ENCODE measurements around the gene LILRA5.
"Not testable (repeated sequence)": the region's sequence is repeated elsewhere in the genome, so short reads cannot be mapped to it uniquely, and the experiment has no call there.

The LILRA5 gene

DNA sequence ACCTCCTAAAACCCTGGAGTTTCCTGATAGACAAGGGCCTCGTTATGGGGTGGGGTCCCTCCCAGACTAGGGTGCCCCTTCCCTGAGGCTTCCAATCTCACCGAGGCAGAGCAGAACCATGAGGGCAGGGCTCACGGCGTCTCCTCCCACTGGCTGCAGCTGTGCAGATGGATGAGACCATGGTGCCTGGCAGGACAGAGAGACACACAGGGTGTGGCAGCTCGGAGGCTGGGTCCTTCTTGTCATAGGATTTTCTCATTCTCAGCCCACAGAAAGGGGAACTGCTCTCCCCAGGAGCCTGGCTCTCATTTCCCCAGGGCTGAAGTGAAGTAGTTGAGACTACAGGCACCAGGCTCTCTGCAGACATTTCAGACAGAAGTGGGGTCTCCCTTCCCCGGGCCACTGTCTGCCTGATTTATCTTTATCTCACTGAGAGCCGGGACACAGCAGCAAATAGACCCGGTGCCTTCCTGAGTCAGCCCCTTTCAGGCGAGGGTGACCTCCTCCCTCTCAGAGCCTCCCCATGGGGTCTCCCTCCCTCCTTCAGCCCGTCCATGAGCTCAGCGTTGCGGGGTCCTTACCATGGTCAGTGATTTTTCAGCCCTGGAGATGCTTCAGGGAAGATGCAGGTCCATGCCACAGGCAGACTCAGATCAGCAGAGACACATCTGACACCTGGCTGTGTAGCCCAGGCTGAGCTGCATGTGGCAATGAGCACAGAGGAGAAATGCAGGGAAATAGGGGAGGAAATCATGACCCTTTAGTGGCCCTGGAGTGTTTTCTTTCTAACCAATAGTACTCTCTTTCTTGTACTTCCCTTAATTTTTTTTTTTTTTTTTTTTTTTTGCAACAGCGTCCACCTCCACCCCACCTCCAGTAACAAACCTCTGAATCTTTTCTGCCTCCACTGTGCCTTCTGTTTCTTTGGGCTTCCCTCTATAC lies at the start of gene LILRA5:
Gene LILRA5 (minus strand): TSS at position 731 of the 942 bp plus-strand sequence. CDS start 147 bp downstream, at position 584.
- DNase-seq, result no peak

DNA sequence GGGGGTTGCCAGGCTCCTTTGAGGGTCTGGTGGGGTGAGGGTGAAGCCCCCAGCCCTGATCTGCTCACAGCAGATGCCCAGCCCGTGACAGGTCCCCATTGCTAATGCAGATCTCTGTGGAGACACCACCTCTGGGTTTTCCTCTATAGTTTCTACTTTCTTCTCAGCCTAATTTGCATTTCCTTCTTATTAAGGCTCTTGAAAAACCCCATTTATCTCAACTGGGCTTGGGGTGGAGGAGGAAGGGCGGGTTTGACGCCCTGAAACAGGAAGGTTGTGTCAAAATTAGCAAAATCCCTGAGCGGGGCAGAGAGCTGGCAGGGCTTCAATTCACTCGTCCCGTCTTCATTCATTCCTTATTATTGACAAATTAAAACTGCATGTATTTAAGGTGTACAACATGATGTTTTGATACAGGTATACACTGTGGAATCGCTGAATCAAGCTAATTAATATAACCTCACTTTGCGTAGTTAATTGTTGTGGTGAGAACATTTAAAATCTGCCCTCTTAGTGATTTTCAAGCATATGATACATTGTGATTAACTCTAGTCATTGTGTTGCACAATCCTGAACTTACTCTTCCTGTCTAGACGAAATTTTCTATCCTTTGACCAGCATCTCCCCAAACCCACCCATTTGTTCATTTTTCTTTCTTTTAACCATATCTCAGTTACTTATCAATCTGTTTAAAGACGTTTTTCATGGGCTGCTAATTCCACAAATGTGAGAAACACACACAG lies 48.9 kb upstream of the LILRA5 start:
- not testable (repeated sequence) for DNase-seq

DNA sequence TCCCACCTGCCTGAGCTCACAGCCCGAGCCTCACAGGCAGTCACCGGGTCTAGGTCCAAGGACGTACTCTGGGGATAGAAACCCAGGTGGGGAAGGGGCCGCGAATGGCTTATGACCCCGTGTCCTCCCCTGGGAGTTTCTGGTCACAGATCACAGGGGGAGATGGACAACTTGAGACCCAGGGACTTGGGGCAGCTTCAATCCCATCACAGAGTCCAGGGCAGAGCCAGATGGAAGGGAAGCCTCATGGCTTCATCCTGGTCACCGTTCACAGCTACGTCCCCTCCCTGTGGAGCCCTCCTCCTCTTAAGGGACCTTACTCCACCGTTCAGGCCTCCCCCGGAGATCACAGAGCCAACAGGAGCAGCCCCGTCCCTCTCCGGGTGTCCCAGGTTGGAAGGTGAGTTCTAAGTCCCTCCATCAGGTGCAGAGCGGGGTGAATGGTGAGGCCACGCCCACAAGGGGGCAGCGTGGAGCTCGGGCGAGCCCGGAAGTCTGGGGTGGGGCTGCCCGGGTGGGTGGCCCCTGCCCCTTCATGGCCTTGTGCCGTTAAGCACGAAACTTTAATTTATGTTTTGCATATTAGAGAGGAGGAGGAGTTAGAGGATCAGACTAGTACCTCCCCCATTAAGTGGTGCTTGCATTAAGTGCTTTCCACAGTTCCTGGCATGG lies 46.3 kb upstream of the LILRA5 start:
- DNase-seq, result not testable (repeated sequence)

DNA sequence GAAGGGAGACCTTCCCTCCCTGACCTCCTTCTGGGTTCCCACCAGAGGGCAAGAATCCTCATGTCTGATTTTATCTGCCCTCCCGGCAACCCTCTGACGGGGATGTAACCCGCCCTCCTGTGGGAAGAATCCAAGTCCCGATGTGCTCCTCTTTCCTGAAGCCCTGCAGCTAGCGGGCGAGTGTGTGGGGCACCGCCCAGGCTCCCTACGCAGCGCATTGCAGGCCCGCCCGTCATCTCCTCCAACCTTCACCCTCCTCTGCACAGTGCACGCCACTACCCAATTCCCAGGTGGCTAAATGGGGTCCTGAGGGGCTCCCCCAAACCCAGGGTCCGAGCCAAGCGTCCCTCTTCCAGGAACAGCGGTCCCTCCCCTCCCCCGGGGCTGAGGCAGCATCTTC lies 44.4 kb upstream of the LILRA5 start:
- no peak for DNase-seq

DNA sequence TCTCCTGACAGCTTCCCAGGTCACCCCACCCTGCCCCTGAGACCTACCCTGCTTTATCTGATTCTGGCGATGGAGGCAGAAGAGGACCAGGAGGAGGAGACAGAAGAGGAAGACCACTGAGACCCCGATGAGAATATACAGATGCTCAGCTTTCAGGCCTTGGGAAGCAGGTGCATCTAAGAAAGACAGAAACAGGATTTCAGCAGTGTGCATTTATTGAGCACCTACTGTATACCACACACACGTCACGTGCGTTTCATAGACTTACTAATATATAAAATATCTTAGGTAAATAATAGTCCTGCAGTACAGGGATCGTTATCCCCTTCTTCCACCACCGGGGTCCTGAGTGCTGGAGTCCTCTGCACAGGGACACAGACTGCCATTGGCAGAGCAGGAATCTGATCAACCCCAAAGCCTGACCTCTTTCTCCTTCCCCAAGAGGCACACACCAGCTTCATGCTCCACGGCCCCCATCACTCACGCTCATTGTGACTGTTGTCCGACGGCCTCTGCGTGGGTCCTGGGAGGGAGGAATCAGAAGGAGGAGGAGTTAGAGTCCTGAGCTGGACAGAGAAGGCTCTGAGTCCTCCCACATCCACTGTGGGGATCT lies 43.6 kb upstream of the LILRA5 start:
- no peak for DNase-seq

DNA sequence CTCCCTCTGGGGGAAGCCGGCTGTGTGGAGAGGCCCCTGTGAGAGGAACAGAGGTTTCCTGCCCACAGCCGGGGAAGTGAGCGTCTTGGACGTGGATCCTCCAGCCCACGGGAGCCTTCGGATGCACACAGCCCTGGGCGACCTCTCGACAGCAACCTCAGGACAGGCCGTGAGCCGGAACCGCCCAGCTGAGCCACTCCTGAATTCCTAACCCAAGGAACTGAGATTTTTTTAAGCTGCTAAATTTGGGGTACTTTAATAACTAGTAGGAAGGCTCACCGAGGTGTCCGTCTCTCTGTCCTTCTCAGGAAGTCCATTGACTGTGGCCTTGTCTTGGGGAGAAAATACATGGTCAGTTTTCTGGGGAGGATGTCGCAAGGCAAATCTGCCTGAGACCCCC lies 42.7 kb upstream of the LILRA5 start:
- DNase-seq, result no peak

DNA sequence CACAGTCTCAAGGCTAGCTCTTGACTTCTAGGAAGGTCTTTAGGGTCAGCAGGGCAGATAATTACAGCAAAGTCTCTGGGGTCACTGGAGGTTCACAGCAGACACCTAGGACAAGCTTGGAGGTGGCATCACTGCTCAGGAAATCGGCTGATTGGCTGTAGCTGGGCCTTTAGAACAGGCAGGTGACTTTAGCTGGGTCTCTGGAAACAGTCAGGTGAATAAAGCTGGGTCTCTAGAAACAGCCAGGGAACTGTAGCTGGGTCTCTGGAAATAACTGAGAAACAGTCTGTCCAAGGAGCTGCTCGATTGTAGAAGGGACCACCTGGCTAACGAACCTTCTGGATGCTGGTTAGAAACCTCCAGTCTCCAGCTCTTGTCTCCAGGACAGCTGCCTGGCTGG lies 41.8 kb upstream of the LILRA5 start:
- DNase-seq, result no peak

DNA sequence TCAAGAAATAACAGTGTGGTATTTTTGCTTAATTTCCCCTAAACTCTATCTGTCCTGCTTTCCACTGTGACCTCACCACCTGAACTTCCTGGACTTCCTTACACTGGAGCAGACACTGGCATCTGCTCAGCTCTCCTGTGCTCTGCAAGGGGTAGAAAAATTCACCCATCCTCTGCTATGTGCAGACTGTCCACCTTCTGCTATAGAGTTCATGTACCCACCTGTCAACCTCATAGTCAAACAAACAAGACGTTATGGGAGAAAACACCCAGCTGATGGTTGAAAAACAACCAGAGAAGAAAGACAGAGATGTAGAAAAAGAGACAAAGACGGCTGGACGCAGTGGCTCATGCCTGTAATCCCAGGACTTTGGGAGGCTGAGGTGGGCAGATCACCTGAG lies 39.6 kb upstream of the LILRA5 start:
- DNase-seq, result no peak

DNA sequence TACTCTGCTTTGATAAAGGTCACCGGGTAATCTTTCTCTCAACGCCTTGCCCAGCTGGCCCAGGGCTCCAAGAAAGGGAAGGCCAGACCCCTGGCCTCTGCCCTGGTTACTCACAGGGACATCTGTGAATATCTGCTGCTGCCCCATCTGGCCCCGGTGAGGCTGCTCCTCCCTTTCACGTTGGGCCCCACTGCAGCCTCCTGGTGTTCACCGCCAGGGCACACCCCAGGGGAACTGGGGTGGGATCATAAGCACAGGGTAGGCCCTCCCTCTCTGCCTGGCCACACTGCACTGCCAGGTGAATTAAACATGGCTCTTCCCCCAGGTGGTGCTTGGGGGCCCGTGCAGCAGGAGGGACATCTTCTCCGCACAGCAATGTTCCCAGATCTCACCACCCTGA lies 39.1 kb upstream of the LILRA5 start:
- DNase-seq, result no peak

DNA sequence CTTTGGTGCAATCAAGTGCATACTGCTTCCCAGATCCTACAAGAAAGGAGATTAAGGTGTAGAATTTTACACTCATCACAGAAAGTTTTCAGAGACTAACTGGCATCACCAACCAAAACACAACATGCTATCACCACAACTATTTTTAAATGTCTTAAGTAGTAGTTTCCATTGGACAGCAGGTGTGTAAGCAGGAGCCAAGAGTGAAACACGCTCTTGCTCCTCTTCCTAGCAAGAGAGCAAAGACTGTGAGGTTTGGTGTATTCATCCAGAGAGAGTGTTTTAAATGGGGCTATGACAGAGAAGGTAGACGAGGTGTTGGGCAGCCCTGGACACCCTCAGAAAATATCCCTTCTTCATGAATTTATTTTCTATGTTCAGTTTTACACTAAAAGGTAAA lies 38.5 kb upstream of the LILRA5 start:
- DNase-seq, result no peak

DNA sequence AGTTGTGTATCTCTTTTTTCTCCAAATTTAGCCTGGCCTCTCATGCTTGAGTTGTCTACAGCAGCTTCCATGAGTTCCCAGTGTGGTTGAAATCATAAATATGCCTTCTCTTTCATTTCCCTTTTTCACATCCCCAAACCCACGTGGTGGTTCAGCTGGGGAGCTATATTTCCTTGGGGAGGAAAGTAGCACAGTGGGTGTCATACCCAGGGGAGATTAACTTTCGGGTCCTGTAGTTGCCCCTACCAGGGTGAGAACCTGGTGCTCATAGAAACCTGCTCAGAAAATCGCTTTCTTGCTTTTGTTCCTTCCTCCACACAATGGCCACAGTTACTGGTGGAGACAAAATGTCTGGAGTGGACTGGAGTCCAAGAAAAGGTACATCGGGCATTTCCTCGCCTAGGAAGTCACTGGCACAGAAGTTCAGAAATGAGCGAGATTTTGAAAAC lies 33.0 kb upstream of the LILRA5 start:
- no peak for DNase-seq

DNA sequence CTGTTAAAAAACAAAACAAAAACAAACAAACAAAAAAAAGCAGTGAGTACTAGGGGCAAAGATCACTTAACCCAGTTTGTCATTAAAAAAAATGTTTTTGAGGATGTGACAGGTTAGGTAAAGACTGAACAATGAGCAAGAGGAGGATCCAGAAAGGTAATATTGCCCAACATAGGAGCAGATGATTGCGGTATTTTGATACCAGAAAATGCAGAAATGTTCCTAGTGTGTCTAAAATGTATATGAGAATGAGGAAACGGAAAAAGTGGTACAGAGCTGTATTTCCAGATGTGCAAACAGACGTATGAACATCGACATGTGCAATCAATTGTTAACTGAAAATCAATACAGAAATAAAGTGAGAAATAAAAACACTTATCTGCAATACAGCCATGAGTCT lies 30.9 kb upstream of the LILRA5 start:
- DNase-seq, result no peak

DNA sequence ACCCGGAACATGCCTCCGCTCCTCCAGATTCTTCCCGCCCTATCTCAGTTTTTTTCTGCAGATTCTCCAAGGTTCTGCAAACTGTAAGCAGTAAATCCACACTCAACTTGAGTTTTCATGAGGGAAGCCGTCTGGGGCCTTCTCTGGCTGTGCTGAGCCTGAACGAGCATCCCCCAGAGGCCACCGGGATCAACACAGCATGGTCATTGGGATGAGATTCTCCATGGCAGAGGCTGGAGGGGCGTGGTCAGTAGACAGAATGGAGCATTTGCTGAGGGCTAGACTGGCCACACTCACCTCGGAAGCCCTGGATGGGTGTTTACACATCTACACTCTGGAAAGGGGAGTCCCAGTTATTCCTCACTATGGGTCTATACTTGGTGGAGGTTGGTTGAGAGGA lies 28.3 kb upstream of the LILRA5 start:
- DNase-seq, result no peak

DNA sequence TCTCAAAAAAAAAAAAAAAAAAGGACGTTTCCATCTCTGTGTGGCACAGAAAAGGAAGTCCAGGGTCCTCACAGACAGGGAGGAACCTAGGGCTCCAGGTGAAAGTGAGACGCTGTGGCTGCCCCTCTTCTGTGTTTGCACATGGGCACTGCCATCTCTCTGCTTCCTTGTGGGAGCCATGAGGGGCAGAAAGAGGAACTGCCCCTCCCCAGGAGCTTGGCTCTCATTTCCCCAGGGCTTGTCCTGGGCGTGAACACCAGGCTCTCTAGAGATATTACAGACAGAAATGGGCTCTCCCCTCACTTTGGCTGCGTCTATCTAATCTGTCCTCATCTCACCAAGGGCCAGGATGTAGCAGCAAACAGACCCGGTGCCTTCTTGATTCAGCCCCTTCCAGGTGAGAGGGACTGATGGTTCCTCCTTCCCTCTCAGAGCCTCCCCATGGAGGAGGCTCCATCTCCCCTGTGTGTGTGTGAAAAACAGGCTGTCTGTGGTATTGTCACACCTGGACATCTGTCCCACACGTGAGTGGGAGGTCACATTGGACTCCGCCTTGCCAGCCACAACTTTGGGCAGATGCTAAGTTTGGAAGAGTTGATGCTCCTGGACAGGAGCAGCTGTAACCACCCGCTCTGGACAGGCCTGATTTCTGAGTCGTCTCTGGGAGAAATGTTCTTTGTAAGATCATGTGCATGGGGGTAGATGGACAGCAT lies 26.8 kb upstream of the LILRA5 start:
- no peak for DNase-seq

DNA sequence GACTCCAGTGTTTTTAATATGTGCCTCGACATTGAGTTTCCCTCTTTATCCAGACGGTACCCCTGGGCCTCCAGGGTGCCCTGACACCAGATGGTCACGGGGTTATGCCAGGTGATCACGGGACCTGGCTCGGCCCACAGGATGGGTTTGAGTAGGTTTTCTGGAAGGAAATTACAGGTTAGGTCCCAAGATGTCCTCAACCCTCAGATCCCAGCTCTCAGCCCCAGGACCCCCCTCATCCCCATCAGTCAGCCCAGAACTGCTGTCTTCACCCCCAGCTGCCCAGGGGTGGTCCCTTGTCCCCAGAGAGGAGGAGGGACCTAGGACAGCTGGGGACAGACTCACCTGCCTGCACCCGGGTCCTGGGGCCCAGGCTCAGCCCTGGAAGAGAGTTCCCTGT lies 25.6 kb upstream of the LILRA5 start:
- no peak for DNase-seq

DNA sequence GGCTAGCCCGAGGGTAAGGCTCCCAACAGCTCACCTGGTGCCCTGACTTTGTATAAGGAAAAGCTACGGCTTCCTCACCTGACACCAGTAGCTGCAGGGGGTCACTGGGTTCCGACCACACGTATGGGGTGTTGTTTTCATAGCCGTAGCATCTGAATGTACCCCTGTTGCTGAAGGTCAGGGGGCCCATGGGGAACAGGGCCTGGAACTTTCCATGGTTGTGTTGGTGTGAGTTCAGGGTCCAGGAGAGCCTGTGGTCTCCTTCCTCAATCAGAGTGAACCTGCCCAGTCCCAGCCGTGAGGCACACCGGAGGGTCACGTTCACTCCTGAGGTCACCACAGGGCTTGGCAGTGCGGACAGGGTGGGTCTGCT lies 24.9 kb upstream of the LILRA5 start:
- DNase-seq, result no peak

DNA sequence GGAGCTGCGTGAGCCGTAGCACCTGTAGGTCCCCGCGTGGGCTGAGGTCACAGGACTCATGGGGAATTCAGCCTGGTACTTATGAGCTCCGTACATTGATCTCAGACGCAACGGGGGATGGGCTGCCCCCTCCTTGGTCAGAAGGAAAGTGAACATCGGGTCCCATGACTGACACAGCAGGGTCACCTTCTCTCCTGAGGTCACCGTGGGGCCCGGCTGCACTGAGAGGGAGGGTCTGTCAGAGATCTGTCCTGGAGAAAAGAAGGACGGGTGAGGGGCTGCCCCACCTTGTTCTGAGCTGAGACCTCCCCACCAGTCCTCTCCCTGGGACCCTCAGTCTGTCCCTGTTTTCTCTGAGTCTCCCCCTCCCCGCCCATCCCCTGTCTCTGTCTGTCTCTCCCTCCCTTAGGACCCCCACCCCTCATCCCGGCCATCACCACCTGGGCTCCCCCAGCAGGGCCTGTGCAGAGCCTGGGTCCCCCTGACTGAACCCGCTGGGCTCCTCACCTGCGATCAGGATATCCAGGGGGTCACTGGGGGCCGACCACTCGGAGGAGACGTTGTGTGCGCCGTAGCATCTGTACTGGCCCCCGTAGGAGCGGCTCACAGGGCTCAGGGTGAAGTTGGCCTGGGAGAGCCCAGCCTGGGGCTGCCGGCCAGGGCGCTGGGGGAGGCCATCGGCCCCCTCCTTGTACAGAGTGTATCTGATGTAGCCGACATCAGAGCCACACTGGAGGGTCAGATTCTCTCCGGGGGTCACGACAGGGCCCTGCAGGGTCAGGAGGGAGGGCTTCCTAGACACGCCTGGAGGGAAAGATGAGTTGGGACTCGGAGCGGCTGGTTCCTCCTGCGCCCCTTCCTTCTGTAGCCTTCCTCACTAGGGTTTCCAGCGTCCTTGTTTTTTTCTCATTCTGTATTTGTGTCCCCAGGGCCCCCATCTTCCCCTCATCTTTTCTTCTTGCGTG lies 24.2 kb upstream of the LILRA5 start:
- no peak for DNase-seq

DNA sequence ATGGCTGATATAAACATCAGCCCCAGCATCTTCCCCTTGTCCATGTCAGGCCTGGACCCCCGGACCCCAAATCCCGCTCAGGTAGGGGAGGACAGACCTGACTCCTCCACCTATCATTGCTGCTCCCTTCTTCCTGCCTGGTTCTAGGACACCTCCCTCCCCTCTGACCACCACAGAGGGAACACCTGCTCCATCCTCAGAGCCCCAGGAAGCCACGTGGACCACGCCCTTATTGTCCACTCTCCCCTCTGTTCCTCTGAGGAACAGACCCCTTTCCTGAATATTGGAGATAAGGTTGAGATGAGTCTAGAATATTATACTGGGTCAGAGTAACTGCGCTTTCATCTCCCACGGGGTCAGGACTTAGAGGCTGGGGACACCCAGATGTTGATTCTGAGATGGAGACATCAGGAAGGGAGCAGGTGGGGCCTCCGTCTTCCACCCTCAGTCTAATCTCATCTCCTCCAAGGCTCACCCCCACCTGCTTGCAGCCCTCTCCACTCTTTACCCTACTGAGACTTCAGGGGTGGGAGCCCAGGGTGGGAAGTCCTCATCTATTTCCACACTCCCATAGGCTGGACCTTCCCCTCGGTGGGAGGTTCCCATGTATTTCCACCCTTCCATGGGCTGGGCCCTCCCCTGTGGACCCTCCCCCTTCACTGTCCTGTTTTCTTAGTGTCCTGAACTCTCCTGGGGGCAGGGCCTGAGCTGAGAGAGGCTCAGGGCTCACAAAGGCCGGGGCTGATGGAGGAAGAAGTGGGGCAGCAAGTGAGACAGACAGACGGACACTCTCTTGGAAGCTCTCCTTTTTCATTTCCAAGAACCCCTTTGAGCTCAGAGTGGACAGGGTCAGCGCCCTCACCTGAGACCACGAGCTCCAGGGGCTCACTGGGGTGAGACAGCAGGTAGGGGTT lies 23.3 kb upstream of the LILRA5 start:
- DNase-seq, result no peak

DNA sequence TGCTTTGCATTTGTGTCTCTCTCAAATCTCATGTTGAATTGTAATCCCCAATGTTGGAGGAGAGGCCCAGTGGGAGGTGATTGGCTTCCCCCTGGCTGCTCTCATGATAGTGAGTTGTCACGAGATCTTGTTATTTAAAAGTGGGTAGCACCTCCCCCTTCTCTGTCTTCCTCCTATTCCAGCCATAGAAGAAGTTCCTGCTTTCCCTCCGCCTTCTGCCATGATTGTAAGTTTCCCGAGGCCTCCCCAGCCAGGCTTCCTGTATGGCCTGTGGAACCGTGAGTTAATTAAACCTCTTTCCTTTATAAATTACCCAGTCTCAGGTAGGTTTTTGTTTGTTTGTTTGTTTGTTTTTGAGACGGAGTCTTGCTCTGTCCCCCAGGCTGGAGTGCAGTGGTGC lies 22.2 kb upstream of the LILRA5 start:
- DNase-seq, result no peak
